H1 (cell line): Measurements from ENCODE around the gene B3GAT1. TPM values are rescaled to one million over a fixed set of nuclear protein-coding genes. Genes with fewer than 3 reads are reported as not detected.

Experiments
- CTCF ChIA-PET: fragments of 300-600 bp; sonication (Branson Sonifier 250); formaldehyde crosslinking; loops from one replicate; lab custom pipeline; 2021; ENCODE audit not compliant: partially characterized antibody; lab: Charles Lee
- POLR2A ChIA-PET: fragments of 300-600 bp; sonication (Branson Sonifier 250); formaldehyde crosslinking; loops from one replicate; lab custom pipeline; 2021; ENCODE audit warnings: inconsistent platforms; ENCODE audit not compliant: partially characterized antibody; lab: Charles Lee
- DNase-seq, 2 experiments: peaks; one replicate each; pipeline versions ENCODE4 v3.0.0 to v3.0.0-alpha.2; 2010 to 2022; ENCODE audit warnings: low spot score in 2 of 2, low read depth in 1 of 2, mixed read lengths in 1 of 2
- FAIRE-seq: peaks from 2 replicates; lab custom pipeline; 2011; peaks lifted over from hg19 to GRCh38; lab: Jason Lieb, UNC
- H2AFZ ChIP-seq: 2 replicates; pipeline ENCODE4 v1.8.1; 2012; ENCODE audit warnings: low read length, inconsistent platforms
- H2AK5ac ChIP-seq: 2 replicates; pipeline ENCODE4 v1.6.1; 2013; ENCODE audit warnings: low read depth, low read length
- H2BK120ac ChIP-seq: replicated peaks from 2 replicates; pipeline ENCODE3; 2013; ENCODE audit warnings: low read depth, low read length, inconsistent platforms
- H2BK12ac ChIP-seq: 2 replicates; pipeline ENCODE4 v1.6.1; 2013; ENCODE audit warnings: low read depth, low read length
- H2BK15ac ChIP-seq: 2 replicates; pipeline ENCODE4 v1.6.1; 2013; ENCODE audit warnings: low read length
- H2BK20ac ChIP-seq: 2 replicates; pipeline ENCODE4 v1.6.1; 2013; ENCODE audit warnings: low read length
- H2BK5ac ChIP-seq: 2 replicates; pipeline ENCODE4 v1.6.1; 2013; ENCODE audit warnings: low read depth, low read length
- H3K14ac ChIP-seq: 2 replicates; pipeline ENCODE4 v1.6.1; 2013; ENCODE audit warnings: inconsistent platforms; ENCODE audit not compliant: insufficient read length
- H3K18ac ChIP-seq: 2 replicates; pipeline ENCODE4 v1.6.1; 2013; ENCODE audit warnings: low read length; ENCODE audit errors: extremely low read depth
- H3K23ac ChIP-seq: 2 replicates; pipeline ENCODE4 v1.6.1; 2013; ENCODE audit warnings: inconsistent platforms; ENCODE audit not compliant: insufficient read length
- H3K23me2 ChIP-seq: 2 replicates; pipeline ENCODE4 v1.6.1; 2013; ENCODE audit warnings: low read depth, low read length
- H3K27ac ChIP-seq: 2 replicates; pipeline ENCODE4 v1.6.1; 2011; ENCODE audit warnings: low read depth, low read length, inconsistent platforms
- H3K27me3 ChIP-seq, 4 experiments: replicated peaks in 1 of 4; 1 replicate in 1 of 4; 2 replicates in 3 of 4; pipeline versions ENCODE4 v1.6.1 to v1.8.1; 2011 to 2013; ENCODE audit warnings: low read length in 3 of 4, mild to moderate bottlenecking in 3 of 4, inconsistent platforms in 2 of 4, mixed read lengths in 2 of 4, moderate library complexity in 1 of 4; ENCODE audit not compliant: control insufficient read depth in 3 of 4, insufficient read depth in 3 of 4; ENCODE audit errors: extremely low read depth in 1 of 4
- H3K36me3 ChIP-seq, 4 experiments: 2 replicates each; pipeline versions ENCODE4 v1.6.1 to v1.8.1; 2011 to 2013; ENCODE audit warnings: mild to moderate bottlenecking in 4 of 4, low read length in 3 of 4, moderate library complexity in 2 of 4, control low read depth in 1 of 4, inconsistent platforms in 1 of 4; ENCODE audit not compliant: insufficient read depth in 4 of 4, control insufficient read depth in 2 of 4
- H3K4ac ChIP-seq: replicated peaks from 2 replicates; pipeline ENCODE3; 2013; ENCODE audit warnings: low read length, low read depth, mixed read lengths, inconsistent platforms; ENCODE audit not compliant: insufficient read length
- H3K4me1 ChIP-seq, 4 experiments: replicated peaks in 1 of 4; 1 replicate in 1 of 4; 2 replicates in 3 of 4; pipeline versions ENCODE4 v1.6.1 to v1.8.1; 2011 to 2013; ENCODE audit warnings: low read length in 3 of 4, inconsistent platforms in 2 of 4, mixed read lengths in 1 of 4; ENCODE audit not compliant: insufficient read depth in 4 of 4, control insufficient read depth in 3 of 4
- H3K4me2 ChIP-seq, 2 experiments: 2 replicates each; pipeline versions ENCODE4 v1.6.1 to v1.8.1; 2011 to 2013; ENCODE audit warnings: low read depth in 2 of 2, low read length in 2 of 2, control low read depth in 1 of 2, inconsistent platforms in 1 of 2, mild to moderate bottlenecking in 1 of 2; ENCODE audit not compliant: insufficient read depth in 1 of 2
- H3K4me3 ChIP-seq, 4 experiments: fragments of 200-600, 300-600 bp in 1 of 4; sonication (generic), shearing (Covaris generic), sonication (Bioruptor Twin) in 1 of 4; 2 replicates each; pipeline versions ENCODE4 v1.5.1 to v1.8.1; 2011 to 2016; ENCODE audit warnings: low read length in 4 of 4, low read depth in 3 of 4, control low read depth in 2 of 4, inconsistent platforms in 2 of 4, mild to moderate bottlenecking in 2 of 4, mixed read lengths in 1 of 4, moderate library complexity in 1 of 4; ENCODE audit not compliant: insufficient read depth in 2 of 4; ENCODE audit errors: extremely low read depth in 1 of 4
- H3K56ac ChIP-seq: replicated peaks from 2 replicates; pipeline ENCODE3; 2013; ENCODE audit warnings: low read depth, mild to moderate bottlenecking, mixed read lengths, low read length, inconsistent platforms; ENCODE audit not compliant: insufficient read length
- H3K79me1 ChIP-seq: 2 replicates; pipeline ENCODE4 v1.6.1; 2013; ENCODE audit warnings: low read depth, low read length, control low read depth
- H3K79me2 ChIP-seq, 2 experiments: 2 replicates each; pipeline versions ENCODE4 v1.6.1 to v1.8.1; 2012 to 2013; ENCODE audit warnings: low read length in 2 of 2, mild to moderate bottlenecking in 2 of 2, inconsistent platforms in 1 of 2; ENCODE audit not compliant: insufficient read depth in 2 of 2, control insufficient read depth in 1 of 2
- H3K9ac ChIP-seq, 4 experiments: replicated peaks in 1 of 4; 1 replicate in 1 of 4; 2 replicates in 3 of 4; pipeline versions ENCODE4 v1.6.1 to v1.8.1; 2011 to 2013; ENCODE audit warnings: low read depth in 3 of 4, low read length in 3 of 4, control low read depth in 2 of 4, mild to moderate bottlenecking in 2 of 4, moderate library complexity in 2 of 4, inconsistent platforms in 1 of 4; ENCODE audit errors: extremely low read depth in 1 of 4
- H3K9me3 ChIP-seq, 2 experiments: 2 replicates each; pipeline versions ENCODE4 v1.6.1 to v1.8.1; 2012 to 2013; ENCODE audit warnings: mild to moderate bottlenecking in 2 of 2, moderate library complexity in 2 of 2, control low read depth in 1 of 2, inconsistent platforms in 1 of 2, low read depth in 1 of 2, low read length in 1 of 2, mixed read lengths in 1 of 2; ENCODE audit not compliant: insufficient read depth in 2 of 2
- H4K20me1 ChIP-seq, 2 experiments: replicated peaks in 1 of 2; 2 replicates each; pipeline versions ENCODE3 to v1.8.1; 2011 to 2013; ENCODE audit warnings: inconsistent platforms in 2 of 2, low read length in 2 of 2, mild to moderate bottlenecking in 1 of 2; ENCODE audit not compliant: insufficient read depth in 2 of 2, control insufficient read depth in 1 of 2
- H4K5ac ChIP-seq: 2 replicates; pipeline ENCODE4 v1.6.1; 2013; ENCODE audit warnings: low read length, low read depth, mixed read lengths, inconsistent platforms; ENCODE audit not compliant: insufficient read length
- H4K8ac ChIP-seq: 2 replicates; pipeline ENCODE4 v1.8.0; 2013; ENCODE audit warnings: mild to moderate bottlenecking, moderate library complexity, low read length, inconsistent platforms; ENCODE audit not compliant: insufficient read depth; ENCODE audit errors: extremely low read depth
- H4K91ac ChIP-seq: replicated peaks from 2 replicates; pipeline ENCODE3; 2013; ENCODE audit warnings: low read length, mixed read lengths, inconsistent platforms; ENCODE audit not compliant: insufficient read length
- CTBP2 ChIP-seq: IDR thresholded peaks from 2 replicates; pipeline ENCODE4 v1.7.0; 2011; ENCODE audit warnings: borderline replicate concordance, mild to moderate bottlenecking, moderate library complexity, mixed read lengths, low read length; ENCODE audit not compliant: insufficient read depth, insufficient read length
- EGR1 ChIP-seq: IDR thresholded peaks from 2 replicates; pipeline ENCODE4 v1.6.1; 2011; ENCODE audit warnings: low read depth, low read length, borderline replicate concordance
- GABPA ChIP-seq: IDR thresholded peaks from 2 replicates; pipeline ENCODE4 v1.6.1; 2011; ENCODE audit warnings: mild to moderate bottlenecking, low read length, moderate library complexity, borderline replicate concordance; ENCODE audit not compliant: insufficient read depth
- HDAC2 ChIP-seq, 2 experiments: fragments of 300-600 bp in 1 of 2; sonication (generic) in 1 of 2; IDR thresholded peaks; 2 replicates each; pipeline ENCODE4 v1.6.1; 2011 to 2012; ENCODE audit warnings: low read depth in 2 of 2, low read length in 2 of 2, mild to moderate bottlenecking in 2 of 2, moderate library complexity in 2 of 2, borderline replicate concordance in 1 of 2, inconsistent platforms in 1 of 2
- HDAC6 ChIP-seq: IDR thresholded peaks from one replicate; pipeline ENCODE4 v1.7.1; 2012; ENCODE audit warnings: low read depth, mild to moderate bottlenecking, inconsistent platforms, low read length, moderate library complexity
- JUND ChIP-seq: IDR thresholded peaks from 2 replicates; pipeline ENCODE4 v1.6.1; 2011; ENCODE audit warnings: mild to moderate bottlenecking, improper control_type of control experiment, low read length
- KDM4A ChIP-seq: IDR thresholded peaks from one replicate; pipeline ENCODE4 v1.7.1; 2012; ENCODE audit warnings: low read depth, mild to moderate bottlenecking, moderate library complexity, low read length, inconsistent platforms; ENCODE audit not compliant: severe bottlenecking
- KDM5A ChIP-seq: fragments of 200-600 bp; IDR thresholded peaks from 2 replicates; pipeline ENCODE4 v1.7.1; 2012; ENCODE audit warnings: mild to moderate bottlenecking, low read length, inconsistent platforms, mixed read lengths
- POLR2AphosphoS5 ChIP-seq: IDR thresholded peaks from 2 replicates; pipeline ENCODE4 v1.6.1; 2011; ENCODE audit warnings: low read depth, low read length
- SIRT6 ChIP-seq: IDR thresholded peaks from one replicate; pipeline ENCODE4 v1.7.1; 2012; ENCODE audit warnings: low read length, inconsistent platforms
- SP4 ChIP-seq: IDR thresholded peaks from 2 replicates; pipeline ENCODE4 v1.6.1; 2012; ENCODE audit warnings: low read length, inconsistent platforms
- TCF12 ChIP-seq: IDR thresholded peaks from 2 replicates; pipeline ENCODE4 v1.6.1; 2011; ENCODE audit warnings: low read depth, mild to moderate bottlenecking, low read length
- USF2 ChIP-seq: IDR thresholded peaks from 2 replicates; pipeline ENCODE4 v1.6.1; 2011; ENCODE audit warnings: low read length, improper control_type of control experiment
- WGBS, 2 experiments: shearing (Covaris generic) in 1 of 2; methylation state at CpG; one replicate each; pipeline versions ENCODE4 v1.1.6 to v1.1.7; 2013 to 2015; ENCODE audit warnings: low lambda C conversion rate in 2 of 2, mixed read lengths in 2 of 2, inconsistent platforms in 1 of 2, low coverage in 1 of 2, missing lambda C conversion rate in 1 of 2; ENCODE audit not compliant: insufficient replicate concordance in 2 of 2, insufficient coverage in 1 of 2, insufficient read length in 1 of 2; ENCODE audit errors: extremely low coverage in 1 of 2, missing lambda C conversion rate in 1 of 2; 5-methylcytosine and 5-hydroxymethylcytosine counted together
- polyA plus RNA-seq, 7 experiments: library from polyadenylated mRNA; depleted of rRNA in 3 of 7; stranded (reverse) in 5 of 7; unstranded in 2 of 7; fragments of >200 nt in 5 of 7; fragments of 200-250 nt in 2 of 7; gene quantifications; 1 replicate in 5 of 7; 2 replicates in 1 of 7; 4 replicates in 1 of 7; pipeline versions ENCODE4 v1.2.1 to v1.2.3, GENCODE V29; 2011 to 2013; ENCODE audit warnings: missing spikeins in 2 of 7, mixed read lengths in 2 of 7
- total RNA-seq: library from RNA; stranded (reverse); fragmentation: NEBNext Ultra II Directional; extraction: Animal tissue kit (Norgen Biotek cat#: 25700); gene quantifications from 2 replicates; pipeline ENCODE4 v1.2.1, GENCODE V29; 2021

Gene B3GAT1
- total and polyA plus RNA-seq, 2 of the 8 experiments (the other 6 are each of a cell fraction or from before 2014, with no cell fraction given) = 19.7 to 32.4 TPM

- no peak overlapping the region for H3K9ac ChIP-seq
- H3K23ac ChIP-seq = no peak overlapping the region
- no peak for TF ChIP-seq GABPA
- TF ChIP-seq KDM5A = no peak
- no peak for TF ChIP-seq POLR2AphosphoS5
- TF ChIP-seq SP4 = no peak
- TF ChIP-seq JUND = no peak
- TF ChIP-seq EGR1 = no peak
- no peak for TF ChIP-seq HDAC2 (IDR thresholded peaks at IDR 0.05; ENCODE audit: borderline replicate concordance in 1 of 2, low read depth in 2 of 2, low read length in 2 of 2)
- TF ChIP-seq TCF12 = no peak
- no peak for TF ChIP-seq HDAC6
- TF ChIP-seq KDM4A = no peak
- TF ChIP-seq USF2 = no peak
- TF ChIP-seq SIRT6 = no peak
- no peak for TF ChIP-seq CTBP2
Measured at GRCh38 chr11:134374171-134374570, 37.9 kb downstream of the B3GAT1 start.

More at GRCh38 chr11:134374171-134374570, 37.9 kb downstream of the B3GAT1 start:
- H3K79me2 ChIP-seq = no peaks in the 10 kb centered on the region
- no peak overlapping the region for H2AK5ac ChIP-seq
- FAIRE-seq (no peak), DNase-seq (no peak)
- no peak overlapping the region for H2BK15ac ChIP-seq
- H3K18ac ChIP-seq = no peak overlapping the region; the same call in 1 of the 2 replicates
- peaks cover 2 to 18% (median 4%) of the 10 kb centered on the region in 4 experiments; a peak in 3 of 7 replicates for H3K4me1 ChIP-seq
- 94% methylated on average over 9 of the region's 9 CpGs; no CpG with 5 or more reads in 1 of the 2 experiments for WGBS, 2 experiments
- H4K8ac ChIP-seq = no peak overlapping the region
- peaks cover 0 to 3% of the 10 kb centered on the region in 2 experiments for H4K20me1 ChIP-seq
- H3K27me3 ChIP-seq = no peaks in the 10 kb centered on the region; a peak in 1 of 7 replicates
- no peaks in the 10 kb centered on the region for H3K23me2 ChIP-seq
- no peak overlapping the region for H3K4me2 ChIP-seq
- no peak overlapping the region for H2AFZ ChIP-seq
- H2BK5ac ChIP-seq = no peak overlapping the region
- H3K79me1 ChIP-seq = no peaks in the 10 kb centered on the region
- no peak overlapping the region for H2BK120ac ChIP-seq
- CTCF ChIA-PET = interaction anchor here (0.7 to 2.8 kb wide), 4 partner anchors 12 to 114 kb away, joined by 3 to 6 read pairs (median 3); no protein-coding TSS in a partner anchor
- no peaks in the 10 kb centered on the region for H3K9me3 ChIP-seq
- no peak overlapping the region for H2BK20ac ChIP-seq
- H3K4ac ChIP-seq = no peak overlapping the region
- H3K56ac ChIP-seq = no peak overlapping the region
- H4K5ac ChIP-seq = no peak overlapping the region
- no peak overlapping the region for H4K91ac ChIP-seq
- H2BK12ac ChIP-seq = no peak overlapping the region
- H3K36me3 ChIP-seq = no peaks in the 10 kb centered on the region
- no peak overlapping the region for H3K27ac ChIP-seq
- POLR2A ChIA-PET = interaction anchor here (0.7 to 2.4 kb wide), 2 partner anchors 11 to 42 kb away, joined by 3 to 12 read pairs; no protein-coding TSS in a partner anchor
- H3K4me3 ChIP-seq = no peak overlapping the region
- no peak overlapping the region for H3K14ac ChIP-seq
